HepG2 (cell line): ENCODE results near the gene SC5D. TPM values are rescaled to one million over a fixed set of nuclear protein-coding genes. Genes with fewer than 3 reads are reported as not detected.

Experiments
- ATAC-seq: fragments of 200-7000 bp; cut with Tn5 transposase; 3 replicates; pipeline ENCODE4 v1.9.1; 2020; ENCODE audit warnings: mild to moderate bottlenecking, moderate library complexity
- BruUV-seq: library from RNA; stranded (reverse); fragments of 400-500 nt; replicated peaks from 2 replicates; lab custom pipeline; 2021; lab: Mats Ljungman, UMichigan
- CTCF ChIA-PET: fragments of 300-600 bp; formaldehyde crosslinking; extraction: SDS; loops from one replicate; lab custom pipeline; 2021; ENCODE audit warnings: low total read pairs, inconsistent platforms, low intra/inter-chr PET ratio; lab: Yijun Ruan, JAX
- POLR2A ChIA-PET: fragments of 350-600 bp; sonication (Branson Sonifier 250); formaldehyde crosslinking; loops from one replicate; lab custom pipeline; 2020; ENCODE audit warnings: antibody characterized with exemption, inconsistent platforms; lab: Yijun Ruan, JAX
- DNase-seq: peaks from one replicate; pipeline ENCODE4 v3.0.0-alpha.2; 2015; ENCODE audit warnings: low spot score
- FAIRE-seq: peaks from 3 replicates; lab custom pipeline; 2011; peaks lifted over from hg19 to GRCh38; lab: Jason Lieb, UNC
- H2AFZ ChIP-seq: one replicate; pipeline ENCODE4 v1.6.1; 2011; ENCODE audit warnings: low read length, inconsistent platforms
- H3K27ac ChIP-seq: fragments of 300-600 bp; 3 replicates; pipeline ENCODE4 v1.8.0; 2011; ENCODE audit warnings: mixed run types, mild to moderate bottlenecking, mixed read lengths, low read length, inconsistent platforms; ENCODE audit not compliant: insufficient read depth; ENCODE audit errors: extremely low read length
- H3K27me3 ChIP-seq, 2 experiments: fragments of 200-600 bp in 1 of 2; 2 replicates in 1 of 2; 3 replicates in 1 of 2; pipeline versions ENCODE4 v1.6.0 to v1.8.0; 2011; ENCODE audit warnings: low read length in 2 of 2, mild to moderate bottlenecking in 2 of 2, moderate library complexity in 2 of 2, inconsistent platforms in 1 of 2; ENCODE audit not compliant: insufficient read depth in 2 of 2, control insufficient read depth in 1 of 2
- H3K36me3 ChIP-seq, 2 experiments: fragments of 200-600 bp in 1 of 2; replicated peaks in 1 of 2; 2 replicates in 1 of 2; 3 replicates in 1 of 2; pipeline versions ENCODE4 v1.5.1 to v1.8.0; 2011; ENCODE audit warnings: low read length in 2 of 2, inconsistent platforms in 1 of 2; ENCODE audit not compliant: insufficient read depth in 2 of 2, control insufficient read depth in 1 of 2
- H3K4me1 ChIP-seq: 2 replicates; pipeline ENCODE4 v1.5.1; 2012; ENCODE audit warnings: low read length, inconsistent platforms; ENCODE audit not compliant: insufficient read depth
- H3K4me2 ChIP-seq: 2 replicates; pipeline ENCODE4 v1.6.0; 2011; ENCODE audit warnings: low read depth, low read length, inconsistent platforms
- H3K4me3 ChIP-seq, 3 experiments: fragments of 200-600 bp in 1 of 3; sonication (generic), shearing (Covaris generic) in 1 of 3; replicated peaks in 1 of 3; 2 replicates each; pipeline ENCODE4 v1.5.1; 2011 to 2016; ENCODE audit warnings: low read length in 3 of 3, inconsistent platforms in 2 of 3, low read depth in 2 of 3, mild to moderate bottlenecking in 2 of 3, control low read depth in 1 of 3, mixed read lengths in 1 of 3; ENCODE audit not compliant: insufficient read depth in 1 of 3
- H3K79me2 ChIP-seq: one replicate; pipeline ENCODE4 v1.6.1; 2011; ENCODE audit warnings: low read length, inconsistent platforms; ENCODE audit not compliant: insufficient read depth
- H3K9ac ChIP-seq: 2 replicates; pipeline ENCODE4 v1.6.0; 2011; ENCODE audit warnings: mild to moderate bottlenecking, low read depth, low read length, inconsistent platforms; ENCODE audit not compliant: insufficient read depth
- H3K9me3 ChIP-seq: 2 replicates; pipeline ENCODE4 v1.5.1; 2012; ENCODE audit warnings: mild to moderate bottlenecking, low read length
- H4K20me1 ChIP-seq: 2 replicates; pipeline ENCODE4 v1.6.0; 2011; ENCODE audit warnings: inconsistent platforms, mild to moderate bottlenecking, low read length, moderate library complexity; ENCODE audit not compliant: insufficient read depth
- FOXJ3 ChIP-seq: sonication (generic); formaldehyde crosslinking; IDR thresholded peaks from 2 replicates; pipeline ENCODE4 v1.4.0; 2020; ENCODE audit warnings: missing genetic modification reagents, mild to moderate bottlenecking, borderline replicate concordance
- HNF4A ChIP-seq: sonication (generic); formaldehyde crosslinking; IDR thresholded peaks from 2 replicates; pipeline ENCODE4 v1.4.0; 2020; ENCODE audit warnings: missing genetic modification reagents
- HNRNPL ChIP-seq: fragments of 200-400 bp; formaldehyde crosslinking; IDR thresholded peaks from 2 replicates; pipeline ENCODE4 v1.6.1; 2017; ENCODE audit warnings: mild to moderate bottlenecking, low read depth, low read length
- NFIB ChIP-seq: sonication (generic); formaldehyde crosslinking; IDR thresholded peaks from 2 replicates; pipeline ENCODE4 v1.9.0; 2021; ENCODE audit warnings: missing genetic modification reagents, mild to moderate bottlenecking, borderline replicate concordance
- PAWR ChIP-seq: sonication (generic); formaldehyde crosslinking; IDR thresholded peaks from 2 replicates; pipeline ENCODE4 v1.4.0; 2020; ENCODE audit warnings: missing genetic modification reagents, mild to moderate bottlenecking, borderline replicate concordance
- RAD51 ChIP-seq: fragments of 450-650 bp; IDR thresholded peaks from 2 replicates; pipeline ENCODE4 v1.6.1; 2016; ENCODE audit warnings: borderline replicate concordance
- SMAD3 ChIP-seq: sonication (generic); formaldehyde crosslinking; IDR thresholded peaks from 2 replicates; pipeline ENCODE4 v1.4.0; 2020; ENCODE audit warnings: missing genetic modification reagents
- SNAPC2 ChIP-seq: sonication (generic); formaldehyde crosslinking; IDR thresholded peaks from 2 replicates; pipeline ENCODE4 v1.8.1; 2022; ENCODE audit warnings: mild to moderate bottlenecking, missing genetic modification reagents
- ZBTB1 ChIP-seq: sonication (generic); formaldehyde crosslinking; IDR thresholded peaks from 2 replicates; pipeline ENCODE4 v1.4.0; 2020; ENCODE audit warnings: missing genetic modification reagents, borderline replicate concordance
- ZBTB7A ChIP-seq: sonication (generic); formaldehyde crosslinking; IDR thresholded peaks from 2 replicates; pipeline ENCODE4 v1.8.0; 2022; ENCODE audit warnings: mild to moderate bottlenecking, missing genetic modification reagents
- ZHX2 ChIP-seq, 2 experiments: sonication (generic) in 1 of 2; formaldehyde crosslinking in 1 of 2; IDR thresholded peaks; 2 replicates each; pipeline versions ENCODE4 v1.6.1 to v1.9.0; 2014 to 2022; ENCODE audit warnings: antibody characterized with exemption in 1 of 2, borderline replicate concordance in 1 of 2, inconsistent platforms in 1 of 2, low read depth in 1 of 2, missing genetic modification reagents in 1 of 2
- ZKSCAN5 ChIP-seq: sonication (generic); formaldehyde crosslinking; IDR thresholded peaks from 2 replicates; pipeline ENCODE4 v1.5.1; 2020; ENCODE audit warnings: mild to moderate bottlenecking, missing genetic modification reagents
- ZNF510 ChIP-seq: sonication (generic); formaldehyde crosslinking; IDR thresholded peaks from 2 replicates; pipeline ENCODE4 v1.4.0; 2020; ENCODE audit warnings: low read depth, mild to moderate bottlenecking, missing genetic modification reagents
- ZNF574 ChIP-seq: sonication (generic); formaldehyde crosslinking; IDR thresholded peaks from 2 replicates; pipeline ENCODE4 v1.4.0; 2020; ENCODE audit warnings: missing genetic modification reagents
- ZNF776 ChIP-seq: sonication (generic); formaldehyde crosslinking; IDR thresholded peaks from 2 replicates; pipeline ENCODE4 v1.4.0; 2020; ENCODE audit warnings: mild to moderate bottlenecking, missing genetic modification reagents
- ZSCAN21 ChIP-seq: sonication (generic); formaldehyde crosslinking; IDR thresholded peaks from 2 replicates; pipeline ENCODE4 v1.8.0; 2022; ENCODE audit warnings: mild to moderate bottlenecking, missing genetic modification reagents, moderate library complexity, borderline replicate concordance
- WGBS: methylation state at CpG from one replicate; pipeline ENCODE4 v1.1.6; 2017; ENCODE audit warnings: low lambda C conversion rate; 5-methylcytosine and 5-hydroxymethylcytosine counted together
- in situ Hi-C: cut with HindIII; loops from 2 replicates; pipeline ENCODE4 v1.10.0; 2017; ENCODE audit warnings: low pct_unique_long_range_greater_than_20kb; ENCODE audit not compliant: extremely low pct_ligation_motif_present
- intact Hi-C: fragments of 100-400 bp; cut with micrococcal nuclease; formaldehyde crosslinking; loops from one replicate; pipeline ENCODE4 v1.10.0; 2022; ENCODE audit not compliant: unreplicated experiment
- polyA plus RNA-seq, 8 experiments: library from polyadenylated mRNA; depleted of rRNA in 3 of 8; stranded (reverse) in 7 of 8; unstranded in 1 of 8; fragments of >200 nt; fragmentation: Illumina TruSeq in 4 of 8; extraction: Trizol in 4 of 8; gene quantifications; 2 replicates each; pipeline versions ENCODE4 v1.2.1 to v1.2.3, GENCODE V29; 2011 to 2016; ENCODE audit warnings: low read depth in 4 of 8, missing spikeins in 1 of 8, mixed read lengths in 1 of 8; ENCODE audit not compliant: insufficient read depth in 1 of 8
- total RNA-seq, 5 experiments: library from RNA; depleted of rRNA; stranded (reverse); fragments of >200 nt; fragmentation: Illumina TruSeq; extraction: Trizol; gene quantifications; 2 replicates each; pipeline ENCODE4 v1.2.3, GENCODE V29; 2016; ENCODE audit warnings: low read depth in 1 of 5

SC5D gene
- total and polyA plus RNA-seq, 2 of the 13 experiments (the other 11 are each of a cell fraction or from before 2014, with no cell fraction given) = 84.4 to 155 TPM

- ATAC-seq (no peak), DNase-seq (no peak), FAIRE-seq (no peak)
- no TSS peak for BruUV-seq
- Histone ChIP-seq H3K27ac (no peak overlapping the region), H3K9me3 (no peaks in the 10 kb centered on the region), H3K4me1 (peaks cover 13% of the 10 kb centered on the region), H4K20me1 (no peaks in the 10 kb centered on the region), H3K9ac (no peak overlapping the region), H3K4me2 (no peak overlapping the region), H3K36me3 (no peaks in the 10 kb centered on the region), H3K4me3 (no peak overlapping the region), H2AFZ (no peak overlapping the region), H3K27me3 (peaks cover 0 to 3% of the 10 kb centered on the region in 2 experiments; a peak in 1 of 5 replicates), H3K79me2 (no peaks in the 10 kb centered on the region)
- 63% methylated on average over 19 of the region's 19 CpGs for WGBS
- CTCF ChIA-PET = no interaction called here
- POLR2A ChIA-PET = no interaction called here
- in situ Hi-C loops (no loop called here), intact Hi-C loops (no loop called here)
- TF ChIP-seq ZHX2 (IDR thresholded peaks at IDR 0.05; ENCODE audit: low read depth) (no peak), ZHX2 (CRISPR knock-in tag; IDR thresholded peaks at IDR 0.05; ENCODE audit: borderline replicate concordance) (no peak), HNF4A (CRISPR knock-in tag) (no peak), PAWR (CRISPR knock-in tag) (no peak), ZNF776 (no peak), ZNF510 (CRISPR knock-in tag) (no peak), ZBTB7A (no peak), NFIB (CRISPR knock-in tag) (no peak), SMAD3 (CRISPR knock-in tag) (no peak), RAD51 (no peak), HNRNPL (no peak), ZSCAN21 (CRISPR knock-in tag) (no peak), FOXJ3 (CRISPR knock-in tag) (no peak), ZBTB1 (no peak), SNAPC2 (CRISPR knock-in tag) (no peak), ZNF574 (no peak), ZKSCAN5 (CRISPR knock-in tag) (no peak)
These were observed 38.3 kb downstream of the SC5D start for GRCh38 chr11:121330614-121331435.
